GM19397 (cell line): ENCODE results near the gene PLCB4.

Experiments
- ATAC-seq: cut with Tn5 transposase; IDR thresholded peaks from one replicate; pipeline ENCODE4 v1.9.1; 2021; ENCODE audit warnings: mild to moderate bottlenecking, moderate library complexity; ENCODE audit not compliant: unreplicated experiment

Gene PLCB4

DNA sequence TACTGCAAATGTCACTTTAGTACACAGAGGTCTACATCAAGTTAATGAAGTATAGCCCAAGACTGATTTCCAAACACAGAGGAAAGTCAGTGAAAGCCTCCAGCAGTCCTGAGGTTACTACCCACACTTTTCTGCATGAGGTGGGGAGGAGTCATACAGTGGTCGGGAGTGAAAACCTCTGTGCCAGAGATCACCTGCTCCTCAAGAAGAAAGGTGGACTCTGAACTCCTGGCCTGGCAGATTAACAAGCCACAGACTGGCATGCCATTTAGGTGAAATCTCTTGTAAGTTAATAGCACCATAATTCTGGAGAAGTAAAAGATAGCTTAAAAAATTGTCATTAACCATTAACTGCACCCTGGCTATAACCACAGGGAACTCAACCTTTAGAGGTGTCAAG, 320.5 kb downstream of the PLCB4 start:
- no peak for ATAC-seq

DNA sequence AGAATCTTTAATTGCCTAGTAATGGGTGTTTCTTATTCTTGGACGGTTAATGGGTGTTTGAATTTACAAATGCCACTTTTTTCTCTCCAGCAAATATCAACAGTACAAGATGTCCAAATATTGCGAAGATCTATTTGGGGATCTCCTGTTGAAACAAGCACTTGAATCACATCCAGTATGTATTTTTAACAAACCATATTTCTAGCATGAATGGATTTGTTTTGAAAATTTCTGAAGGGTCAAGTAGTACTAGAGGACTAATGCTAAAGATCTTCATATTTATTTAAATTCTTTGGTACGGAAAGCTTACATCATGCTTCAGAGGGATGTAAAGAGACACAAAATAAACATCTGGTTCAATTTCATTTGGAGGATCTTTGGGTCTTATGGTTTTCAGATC, 321.6 kb downstream of the PLCB4 start:
- no peak for ATAC-seq

- ATAC-seq = no peak
Observed at GRCh38 chr20:9392892-9393857, 324.3 kb downstream of the PLCB4 start.

DNA sequence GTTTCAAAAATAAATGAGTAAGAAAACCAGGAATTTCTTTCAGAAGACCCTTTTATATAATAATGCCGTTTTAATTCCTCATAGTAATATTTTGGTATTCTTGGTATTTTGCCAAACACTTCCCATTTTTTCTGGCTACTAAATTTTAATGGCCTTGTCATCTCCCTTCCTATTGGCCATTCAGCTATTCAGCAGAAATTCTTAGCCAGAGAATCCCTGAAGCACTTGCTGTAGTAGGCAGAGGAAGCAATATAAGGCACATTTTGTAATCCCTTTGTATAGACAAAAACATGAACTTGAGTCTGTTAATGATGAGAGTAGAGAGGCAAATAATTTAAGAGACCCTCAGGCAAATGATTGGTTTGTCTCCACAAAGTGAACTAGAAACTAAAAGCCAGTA, 327.1 kb downstream of the PLCB4 start:
- ATAC-seq = no peak

- peak; percentile 94 for ATAC-seq
Observed at GRCh38 chr20:9397928-9398327, 329.0 kb downstream of the PLCB4 start.

- ATAC-seq = no peak
Observed at GRCh38 chr20:9398882-9399281, 330.0 kb downstream of the PLCB4 start.

- no peak for ATAC-seq
Observed at GRCh38 chr20:9399322-9399721, 330.4 kb downstream of the PLCB4 start.

DNA sequence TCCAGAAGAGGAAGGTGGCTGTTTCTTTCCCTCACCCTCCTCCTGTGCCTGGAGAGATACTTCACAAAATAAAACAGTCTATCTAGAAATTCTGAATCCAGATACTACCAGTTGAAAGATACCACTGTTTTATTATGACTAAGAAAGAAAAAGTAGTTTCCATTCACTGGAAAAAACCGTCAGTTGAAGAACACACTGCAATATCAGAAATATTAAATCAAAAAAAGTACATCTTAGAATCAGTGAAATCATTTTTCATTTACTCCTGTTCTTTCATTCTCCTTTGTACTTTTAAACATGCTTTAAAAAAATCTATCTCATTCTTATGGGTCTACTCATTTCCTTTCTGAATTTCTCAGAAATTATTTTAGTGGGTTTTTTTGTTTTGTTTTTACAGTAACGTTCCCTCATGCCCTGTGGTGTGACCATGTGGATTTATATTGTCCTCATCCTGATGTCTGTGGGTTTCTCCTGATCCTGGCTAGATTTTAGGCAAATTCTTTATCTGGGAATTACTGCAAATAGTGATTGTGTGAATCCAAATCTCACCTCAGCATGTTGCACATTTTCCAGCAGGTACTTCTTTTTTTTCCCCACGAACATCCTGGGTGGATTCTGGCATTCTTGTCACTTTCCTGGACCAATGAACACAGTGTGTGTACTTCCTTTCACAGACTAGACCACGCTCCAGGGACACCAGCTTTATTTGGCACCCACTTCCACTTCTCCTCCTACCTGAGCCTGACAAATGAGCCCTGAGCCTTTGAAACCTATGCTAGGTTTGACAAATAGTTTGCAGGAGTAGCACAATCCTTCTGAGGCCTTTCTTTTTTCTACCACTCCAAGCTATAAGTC, 331.5 kb downstream of the PLCB4 start:
- no peak for ATAC-seq

GRCh38 chr20:9401371-9401770, 332.5 kb downstream of the PLCB4 start:
- ATAC-seq = no peak

- ATAC-seq = no peak
Observed at GRCh38 chr20:9402141-9402540, 333.3 kb downstream of the PLCB4 start.

GRCh38 chr20:9402546-9402945, 333.7 kb downstream of the PLCB4 start:
- no peak for ATAC-seq

- ATAC-seq = no peak
Observed at GRCh38 chr20:9403448-9403847, 334.6 kb downstream of the PLCB4 start.

DNA sequence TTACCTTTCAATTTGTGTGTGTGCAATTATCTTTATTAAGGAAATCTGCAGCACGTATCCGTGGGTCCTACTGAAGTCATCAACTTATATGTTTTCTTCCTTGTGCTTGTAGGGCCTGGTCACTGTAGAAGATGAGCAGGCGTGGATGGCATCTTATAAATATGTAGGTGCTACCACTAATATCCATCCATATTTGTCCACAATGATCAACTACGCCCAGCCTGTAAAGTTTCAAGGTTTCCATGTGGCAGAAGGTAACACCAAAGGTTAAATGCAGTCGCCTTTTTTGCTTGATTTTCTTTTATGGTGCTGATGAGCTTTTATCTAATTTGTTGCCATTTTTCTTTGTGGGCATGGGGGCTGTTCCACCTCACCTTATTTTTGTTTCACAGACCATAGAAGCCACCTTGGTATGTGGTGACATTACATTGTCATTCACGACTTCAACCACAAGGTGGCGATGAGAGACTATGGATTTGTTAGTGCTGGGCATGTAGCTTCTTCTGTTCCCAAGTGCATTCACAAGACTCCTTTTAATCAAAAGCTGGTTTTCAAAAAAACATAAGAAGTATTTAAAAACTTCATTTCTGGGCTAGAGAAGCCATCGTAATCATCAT, 339.0 kb downstream of the PLCB4 start:
- ATAC-seq = peak; percentile 50

- ATAC-seq = no peak
Observed at GRCh38 chr20:9408422-9409300, 339.8 kb downstream of the PLCB4 start.

DNA sequence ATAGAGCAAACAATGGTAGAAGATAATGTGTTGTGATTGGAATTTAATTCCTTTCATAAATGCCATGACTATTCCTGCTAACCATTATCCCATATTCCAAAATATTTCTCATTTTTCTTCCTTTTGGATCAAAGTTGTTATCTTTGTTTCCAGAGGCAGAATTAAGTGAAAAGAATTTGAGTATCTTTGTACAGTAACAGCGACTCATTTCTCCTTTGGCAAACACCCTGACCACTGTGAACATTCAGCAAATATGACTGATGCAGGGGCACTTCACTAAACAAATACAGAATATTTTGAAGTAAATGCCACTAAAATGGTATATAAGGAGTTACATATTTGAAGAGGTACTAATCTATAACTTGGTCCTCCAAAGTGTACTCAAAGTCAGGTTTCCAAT, 340.5 kb downstream of the PLCB4 start:
- no peak for ATAC-seq

DNA sequence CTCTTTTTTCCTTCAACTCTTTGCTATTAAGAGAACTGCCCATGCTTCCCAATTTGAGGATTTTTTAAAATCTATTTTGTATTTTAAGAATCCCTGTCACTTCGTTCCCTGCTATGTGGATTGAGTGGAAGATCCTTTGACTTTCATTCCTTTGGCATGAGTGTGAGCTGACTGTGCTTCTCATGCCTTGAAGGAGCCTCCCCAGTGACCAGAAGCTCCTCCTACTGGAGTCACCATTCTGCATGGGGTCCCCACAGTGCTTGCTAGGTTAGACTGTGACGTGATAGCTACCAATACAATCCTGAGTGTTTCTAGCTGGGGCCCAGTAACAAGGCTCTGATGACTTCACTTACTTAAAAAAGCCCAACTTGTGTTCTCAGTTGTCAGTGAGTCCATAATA, 341.1 kb downstream of the PLCB4 start:
- ATAC-seq = no peak

DNA sequence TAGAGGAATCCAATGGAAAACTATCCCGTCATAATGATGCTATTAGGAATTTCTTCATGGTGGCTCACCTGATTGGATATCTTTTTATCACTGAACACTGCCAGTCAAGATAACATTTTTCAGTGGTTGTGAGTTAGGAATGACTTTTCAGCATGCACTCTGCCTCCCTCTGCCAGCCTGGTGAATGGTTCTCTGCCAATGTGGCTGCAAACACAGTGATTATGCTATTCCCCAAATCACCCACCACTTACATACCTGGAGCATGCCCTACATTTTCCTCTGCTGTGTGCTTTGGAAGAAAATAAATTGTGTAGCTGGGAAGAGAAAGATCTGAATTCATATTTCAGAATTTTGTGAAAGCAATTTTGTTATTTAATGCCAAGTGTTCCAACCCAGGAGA, 342.9 kb downstream of the PLCB4 start:
- no peak for ATAC-seq

DNA sequence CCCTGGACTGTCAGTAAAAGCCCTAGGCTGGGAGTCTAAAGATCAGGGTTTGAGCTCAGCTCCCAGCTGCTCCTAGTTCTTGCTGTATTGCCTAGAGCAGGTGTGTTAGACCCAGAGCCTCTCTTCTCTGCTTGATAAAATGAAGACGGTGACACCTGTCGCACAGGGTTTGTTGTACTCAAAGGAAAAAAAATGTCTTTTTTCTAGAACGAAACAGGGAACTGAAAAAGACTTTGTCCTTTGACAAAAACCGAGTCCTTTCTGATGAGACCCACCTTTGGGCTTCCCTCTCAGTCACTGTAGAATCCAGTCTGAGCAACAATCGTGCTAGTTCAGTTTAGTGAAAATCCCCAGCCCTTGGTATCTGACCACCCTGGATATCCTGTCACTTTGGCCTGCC, 343.4 kb downstream of the PLCB4 start:
- ATAC-seq = peak; percentile 64

- ATAC-seq = no peak
Observed at GRCh38 chr20:9413001-9413400, 344.1 kb downstream of the PLCB4 start.

- no peak for ATAC-seq
Observed at GRCh38 chr20:9415426-9415825, 346.5 kb downstream of the PLCB4 start.
